B cell (primary cell): ENCODE results near the gene NADSYN1.

Source experiments
- EZH2 ChIP-seq: IDR thresholded peaks from 2 replicates; pipeline ENCODE4 v1.6.1; 2012; ENCODE audit warnings: borderline replicate concordance, low read depth, mild to moderate bottlenecking, moderate library complexity, low read length; ENCODE audit not compliant: insufficient read depth, poor library complexity, severe bottlenecking
- TF ChIP-seq, protein P1 (sequence below): fragments of 200-600 bp; IDR thresholded peaks from one replicate; pipeline ENCODE4 v1.8.0; 2022; ENCODE audit warnings: antibody characterized with exemption, mild to moderate bottlenecking

DNA sequence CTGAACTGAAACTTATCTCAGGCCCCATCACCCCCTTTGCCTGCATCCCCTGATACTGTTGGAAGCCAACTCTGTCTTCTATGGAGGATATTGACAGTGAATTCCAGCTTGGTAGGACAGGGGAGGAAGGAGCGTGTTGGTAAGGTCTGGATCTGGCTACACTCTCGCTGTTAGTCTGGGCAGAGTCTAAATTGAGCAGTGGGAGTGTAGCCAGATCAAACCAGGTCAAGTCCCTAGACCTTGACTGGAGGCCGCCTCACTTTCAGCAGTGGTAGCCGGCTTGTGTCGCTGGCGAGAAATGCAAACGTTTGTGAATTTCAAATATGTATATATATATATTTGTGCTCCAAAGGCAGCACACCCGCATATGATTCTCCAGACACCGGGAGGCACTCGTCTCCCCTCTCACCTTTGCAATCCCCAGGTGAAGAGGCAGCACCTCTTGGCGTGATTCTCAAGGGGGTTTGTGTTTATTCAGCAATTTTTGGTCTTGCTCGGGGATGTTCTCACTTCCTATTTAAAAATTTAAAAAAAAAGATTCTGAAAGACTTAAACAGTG is 31.5 kb upstream of the NADSYN1 start:
- TF ChIP-seq, protein P1, sequence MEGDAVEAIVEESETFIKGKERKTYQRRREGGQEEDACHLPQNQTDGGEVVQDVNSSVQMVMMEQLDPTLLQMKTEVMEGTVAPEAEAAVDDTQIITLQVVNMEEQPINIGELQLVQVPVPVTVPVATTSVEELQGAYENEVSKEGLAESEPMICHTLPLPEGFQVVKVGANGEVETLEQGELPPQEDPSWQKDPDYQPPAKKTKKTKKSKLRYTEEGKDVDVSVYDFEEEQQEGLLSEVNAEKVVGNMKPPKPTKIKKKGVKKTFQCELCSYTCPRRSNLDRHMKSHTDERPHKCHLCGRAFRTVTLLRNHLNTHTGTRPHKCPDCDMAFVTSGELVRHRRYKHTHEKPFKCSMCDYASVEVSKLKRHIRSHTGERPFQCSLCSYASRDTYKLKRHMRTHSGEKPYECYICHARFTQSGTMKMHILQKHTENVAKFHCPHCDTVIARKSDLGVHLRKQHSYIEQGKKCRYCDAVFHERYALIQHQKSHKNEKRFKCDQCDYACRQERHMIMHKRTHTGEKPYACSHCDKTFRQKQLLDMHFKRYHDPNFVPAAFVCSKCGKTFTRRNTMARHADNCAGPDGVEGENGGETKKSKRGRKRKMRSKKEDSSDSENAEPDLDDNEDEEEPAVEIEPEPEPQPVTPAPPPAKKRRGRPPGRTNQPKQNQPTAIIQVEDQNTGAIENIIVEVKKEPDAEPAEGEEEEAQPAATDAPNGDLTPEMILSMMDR: no peak
- no peak for TF ChIP-seq EZH2
